Renal cortical epithelial cell (primary cell): Measurements from ENCODE around the gene TMEM151A. TPM values are rescaled to one million over a fixed set of nuclear protein-coding genes. Genes with fewer than 3 reads are reported as not detected.

Source experiments
- DNase-seq: peaks from one replicate; pipeline ENCODE4 v3.0.0-alpha.2; 2011; ENCODE audit warnings: low read depth
- total RNA-seq: library from RNA; depleted of rRNA; stranded (reverse); fragments of >200 nt; gene quantifications from 2 replicates; pipeline ENCODE4 v1.2.3, GENCODE V29; 2014

Gene TMEM151A
- total RNA-seq, 1 donor from 2014 or later: 0.10 TPM

GRCh38 chr11:66283461-66284105 is 8.1 kb upstream of the TMEM151A start:
- no peak for DNase-seq

GRCh38 chr11:66284526-66285078 is 7.1 kb upstream of the TMEM151A start:
- no peak for DNase-seq

GRCh38 chr11:66285250-66285947 is 6.3 kb upstream of the TMEM151A start:
- no peak for DNase-seq

GRCh38 chr11:66286699-66287098 is 5.0 kb upstream of the TMEM151A start:
- DNase-seq: no peak

GRCh38 chr11:66287211-66287888 is 4.3 kb upstream of the TMEM151A start:
- DNase-seq: no peak

- no peak for DNase-seq
Measured at GRCh38 chr11:66287889-66288670, 3.6 kb upstream of the TMEM151A start.

GRCh38 chr11:66288671-66289547 is 2.8 kb upstream of the TMEM151A start, which contains the start of gene YIF1A:
TSS of gene YIF1A (minus strand) at chr11:66289143. CDS start at chr11:66288985, 158 bp downstream.
- peak; percentile 98 for DNase-seq

GRCh38 chr11:66289548-66290329 is 2.0 kb upstream of the TMEM151A start:
- no peak for DNase-seq

- DNase-seq: no peak
Measured at GRCh38 chr11:66290330-66290621, 1.4 kb upstream of the TMEM151A start.

- DNase-seq: no peak
Measured at GRCh38 chr11:66291303-66291705, 390 bp upstream of the TMEM151A start.

- DNase-seq: no peak
Measured at GRCh38 chr11:66292543-66293332, 1.0 kb downstream of the TMEM151A start.

GRCh38 chr11:66293352-66293751 is 1.7 kb downstream of the TMEM151A start:
- no peak for DNase-seq

- no peak for DNase-seq
Measured at GRCh38 chr11:66293777-66294625, 2.3 kb downstream of the TMEM151A start.

- DNase-seq: no peak
Measured at GRCh38 chr11:66294626-66295620, 3.2 kb downstream of the TMEM151A start.

GRCh38 chr11:66297610-66298009 is 5.9 kb downstream of the TMEM151A start:
- no peak for DNase-seq

- no peak for DNase-seq
Measured at GRCh38 chr11:66299186-66299585, 7.5 kb downstream of the TMEM151A start.

GRCh38 chr11:66302656-66303055 is 11.0 kb downstream of the TMEM151A start:
- no peak for DNase-seq
